Activated CD4-positive, CD25-positive, alpha-beta regulatory T cell treated with anti-CD3 and anti-CD28 coated beads, Interleukin-2, amount 50 U/mL, for 72 hours (primary cell): ENCODE data around the gene CENPVL2.
"Not testable (repeated sequence)": the region's sequence is repeated elsewhere in the genome, so short reads cannot be mapped to it uniquely, and the experiment has no call there.

ENCODE experiments used
- DNase-seq: peaks from one replicate; pipeline ENCODE4 v3.0.0; 2021

CENPVL2 gene

DNA sequence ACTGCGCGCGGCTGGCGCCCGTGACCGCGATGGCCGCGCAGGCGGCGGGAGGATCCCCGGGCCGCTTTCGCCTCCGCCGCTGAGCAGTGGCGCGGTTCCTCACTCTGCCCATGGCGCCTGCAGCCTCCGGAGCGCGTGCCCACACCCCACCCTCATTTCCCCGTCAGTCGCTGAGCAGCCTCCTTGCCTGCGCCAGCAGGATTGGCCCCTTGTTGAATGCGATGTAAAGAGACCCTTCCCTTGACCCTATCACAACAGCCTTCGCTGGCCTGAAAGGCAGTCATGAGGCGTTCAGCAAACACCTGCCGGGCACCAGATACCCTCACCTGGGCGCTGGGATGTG, at the start of gene CENPVL2:
TSS of gene CENPVL2 (minus strand) at position 112 of the 343 bp plus-strand sequence. CDS start at position 112, 0 bp downstream.
- not testable (repeated sequence) for DNase-seq

DNA sequence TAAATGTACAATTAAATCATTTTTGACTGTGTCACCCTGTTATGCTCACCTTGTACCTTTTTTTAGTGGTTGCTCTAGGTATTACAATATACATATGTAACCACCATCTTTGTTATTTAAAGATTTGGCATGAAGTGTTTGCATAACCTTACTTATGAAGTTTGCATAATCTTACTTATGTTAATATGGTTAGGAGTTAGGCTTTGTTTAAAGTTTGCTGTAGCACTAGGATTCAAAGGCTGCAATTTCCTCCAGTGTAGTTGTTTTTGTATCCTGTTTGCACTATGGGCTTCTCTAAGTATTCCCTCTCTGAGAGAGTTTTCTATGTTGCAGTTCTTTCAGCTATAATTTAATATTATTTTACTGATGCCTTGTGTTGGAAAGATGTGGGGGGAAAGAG, 45.6 kb upstream of the CENPVL2 start:
- DNase-seq, result no peak

DNA sequence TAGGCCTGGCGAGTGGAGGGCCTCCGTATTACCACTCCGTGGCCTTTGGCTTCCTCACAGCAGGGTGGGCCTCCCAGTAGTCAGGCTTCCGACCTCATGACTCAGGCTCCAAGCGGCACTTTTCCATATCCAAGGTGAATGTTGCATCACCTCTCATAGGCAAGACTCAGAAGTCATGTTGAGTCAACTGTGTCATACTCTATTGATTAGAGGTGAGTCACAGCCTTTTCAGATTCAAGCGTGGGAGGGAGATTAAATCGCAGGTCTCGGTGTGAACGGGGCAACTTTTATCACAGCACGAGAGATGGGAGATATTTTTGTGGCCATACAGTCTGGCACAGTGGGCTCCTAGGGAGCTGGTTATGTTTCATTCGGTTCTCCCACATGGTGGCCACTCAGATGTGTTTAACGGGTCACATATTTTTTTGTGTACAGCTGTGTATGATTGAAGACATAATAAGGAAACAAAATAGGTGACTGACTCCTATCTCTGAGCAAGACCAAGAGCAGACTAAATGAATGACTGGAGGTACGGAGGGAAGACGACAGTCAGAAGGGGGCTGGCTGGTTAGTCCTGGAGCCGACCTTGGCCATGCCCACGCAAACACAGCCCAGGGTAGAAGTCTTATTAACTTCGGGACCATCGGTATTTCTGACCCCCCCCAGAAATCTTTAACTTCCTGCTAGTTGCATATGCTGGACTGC, 30.5 kb upstream of the CENPVL2 start:
- not testable (repeated sequence) for DNase-seq

GRCh38 chrX:51710277-51711164, 27.9 kb upstream of the CENPVL2 start, which contains the start of gene CENPVL1:
Gene CENPVL1 (plus strand): TSS chrX:51710512. CDS start chrX:51710512, 0 bp downstream.
- not testable (repeated sequence) for DNase-seq

- DNase-seq, result no peak
Observed at GRCh38 chrX:51697397-51697796, 14.8 kb upstream of the CENPVL2 start.

DNA sequence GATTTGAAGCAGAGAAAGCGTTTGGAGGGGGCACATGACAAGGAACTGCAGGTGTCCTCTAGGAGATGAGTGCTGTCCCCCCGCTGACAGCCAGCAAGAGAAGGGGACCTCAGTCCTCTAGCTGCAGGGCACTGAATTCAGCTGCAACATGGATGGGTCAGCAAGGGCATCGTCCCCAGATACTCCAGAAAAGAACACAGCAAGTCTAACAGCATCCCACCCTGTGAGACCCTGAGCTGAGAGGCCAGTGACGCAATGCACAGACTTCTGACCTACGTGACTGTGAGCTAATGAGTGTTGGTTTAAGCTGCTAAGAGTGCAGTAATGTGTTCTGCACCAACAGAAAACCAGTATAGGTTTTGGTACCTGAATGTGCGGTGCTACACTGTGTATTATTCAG, 11.6 kb upstream of the CENPVL2 start:
- no peak for DNase-seq

- DNase-seq, result not testable (repeated sequence)
Observed at GRCh38 chrX:51681808-51682719, 567 bp downstream of the CENPVL2 start.

- DNase-seq, result not testable (repeated sequence)
Observed at GRCh38 chrX:51679689-51680433, 2.8 kb downstream of the CENPVL2 start.

DNA sequence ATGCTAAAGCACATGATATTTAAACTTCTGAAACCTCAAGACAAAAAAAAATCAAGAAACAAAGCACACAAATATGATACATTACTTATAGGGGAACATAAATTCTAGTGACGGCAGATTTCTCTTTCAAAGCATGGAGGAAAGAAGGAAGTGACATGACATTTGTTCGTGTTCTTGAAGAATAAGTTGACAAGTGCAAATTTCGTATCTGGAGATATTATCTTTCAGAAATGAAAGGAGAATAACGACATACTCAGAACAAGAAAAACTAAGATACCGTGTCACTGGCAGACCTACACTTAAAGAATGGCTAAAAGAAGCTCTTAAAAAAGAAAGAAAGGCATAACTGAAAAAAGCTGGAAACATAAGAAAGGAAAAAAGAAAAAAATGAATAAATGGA, 16.6 kb downstream of the CENPVL2 start:
- DNase-seq, result no peak

DNA sequence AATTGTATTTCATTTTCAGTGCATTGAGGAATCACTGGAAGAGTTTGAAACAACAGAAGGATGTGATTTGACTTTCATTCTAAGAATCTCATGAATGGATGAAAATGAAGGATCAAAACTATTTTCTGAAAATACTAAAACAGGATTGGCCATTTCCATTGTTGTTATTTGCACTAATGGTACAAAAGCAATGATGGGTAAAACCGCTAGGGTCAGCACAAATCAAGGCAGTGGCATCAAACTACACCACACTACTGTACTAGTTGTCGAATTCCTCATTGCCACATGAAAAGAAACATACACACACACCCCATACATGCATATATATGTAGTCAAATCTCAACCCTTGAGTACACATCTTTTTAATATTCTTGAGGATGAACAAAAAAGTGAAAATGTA, 39.3 kb downstream of the CENPVL2 start:
- DNase-seq, result no peak

DNA sequence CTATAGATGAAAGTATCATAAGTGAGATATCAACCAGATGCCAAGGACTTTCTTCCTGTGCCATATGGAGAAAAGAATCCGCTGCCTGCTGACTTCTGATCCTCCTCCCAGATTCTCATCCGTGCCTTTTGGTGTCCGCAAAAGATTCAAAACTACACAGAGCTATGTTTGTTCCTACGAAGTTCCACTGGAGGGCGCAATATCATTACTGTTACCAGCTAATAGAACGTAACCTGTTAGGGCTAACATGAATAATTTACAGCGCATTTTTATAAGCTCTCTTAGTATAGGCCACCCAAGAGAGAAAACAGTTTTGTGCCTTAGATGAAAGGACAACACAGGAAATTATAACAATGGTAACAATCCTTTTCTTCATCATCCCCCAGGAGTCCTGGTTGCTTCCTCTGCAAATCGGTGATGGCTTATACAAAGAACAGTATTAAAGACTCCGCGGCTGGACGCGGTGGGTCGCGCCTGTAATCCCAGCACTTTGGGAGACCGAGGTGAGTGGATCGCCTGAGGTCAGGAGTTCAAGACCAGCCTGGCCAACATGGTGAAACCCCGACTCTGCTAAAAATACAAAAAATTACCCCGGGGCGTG, 41.1 kb downstream of the CENPVL2 start:
- no peak for DNase-seq

DNA sequence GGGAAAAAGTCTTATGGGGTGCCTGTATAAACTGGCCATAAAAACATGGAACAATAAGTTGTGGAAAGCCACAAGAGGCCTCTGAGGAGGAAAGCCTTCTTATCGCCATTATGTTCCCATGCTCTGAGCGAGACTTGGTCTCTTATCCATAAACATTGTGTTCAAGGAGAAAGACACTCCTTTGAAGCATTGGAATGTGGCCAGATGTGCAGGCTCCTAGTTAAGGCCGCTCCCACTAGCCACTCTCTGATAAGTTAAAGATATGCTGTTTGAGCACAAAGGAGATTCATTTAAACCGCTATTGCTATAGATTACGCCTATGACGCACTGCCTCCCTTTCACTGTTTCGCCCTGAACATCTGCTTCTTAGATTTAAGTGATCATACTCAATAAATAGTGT, 46.1 kb downstream of the CENPVL2 start:
- not testable (repeated sequence) for DNase-seq
